ENCODE data around the gene SOS2. TPM values are rescaled to one million over a fixed set of nuclear protein-coding genes. Genes with fewer than 3 reads are reported as not detected.

The SOS2 gene
- total and polyA plus RNA-seq, 4 donors: 3.1 to 20.1 (median 9.1) TPM

GRCh38 chr14:50249136-50249775 lies 17.9 kb upstream of the SOS2 start:
- H3K9me3 ChIP-seq (ENCODE audit: control insufficient read depth in 4 of 4, low read length in 3 of 4): no peaks in the 10 kb centered on the region
- H3K4me3 ChIP-seq (ENCODE audit: low read depth in 1 of 3, low read length in 3 of 3): no peak overlapping the region
- WGBS: 91% methylated on average over 7 of the region's 7 CpGs
- H3K9ac ChIP-seq (ENCODE audit: low read depth in 1 of 2, low read length in 2 of 2): no peak overlapping the region
- no peak overlapping the region for H3K27ac ChIP-seq (ENCODE audit: low read depth in 1 of 2, low read length in 2 of 2)
- no peaks in the 10 kb centered on the region for H3K4me1 ChIP-seq (ENCODE audit: control insufficient read depth in 4 of 4, insufficient read depth in 4 of 4, low read length in 3 of 4)
- DNase-seq (ENCODE audit: low spot score): no peak
- H3K27me3 ChIP-seq (ENCODE audit: control insufficient read depth in 4 of 4, insufficient read depth in 4 of 4, low read length in 3 of 4): no peaks in the 10 kb centered on the region
- peaks cover 0 to 8% (median 4%) of the 10 kb centered on the region in 4 donors for H3K36me3 ChIP-seq (ENCODE audit: control insufficient read depth in 4 of 4, insufficient read depth in 3 of 4, low read depth in 1 of 4, low read length in 3 of 4)
- TF ChIP-seq TAF1 (conservative IDR thresholded peaks at IDR 0.05) (no peak), CTCF (IDR thresholded peaks at IDR 0.05; ENCODE audit: low read depth, low read length, missing input control) (no peak), GABPA (IDR thresholded peaks at IDR 0.05 in 1 of 2, conservative IDR thresholded peaks at IDR 0.05 in 1 of 2) (no peak), EGR1 (IDR thresholded peaks at IDR 0.05; ENCODE audit: low read depth in 2 of 2) (no peak), NR2F2 (IDR thresholded peaks at IDR 0.05) (no peak), FOXA2 (IDR thresholded peaks at IDR 0.05) (no peak), MAX (IDR thresholded peaks at IDR 0.05) (no peak), RXRA (IDR thresholded peaks at IDR 0.05) (no peak), JUND (IDR thresholded peaks at IDR 0.05) (no peak), ATF3 (IDR thresholded peaks at IDR 0.05) (no peak), HNF4A (conservative IDR thresholded peaks at IDR 0.05) (no peak), RAD21 (IDR thresholded peaks at IDR 0.05) (no peak)

- Histone ChIP-seq H3K27me3 (ENCODE audit: control insufficient read depth in 4 of 4, insufficient read depth in 4 of 4, low read length in 3 of 4) (no peaks in the 10 kb centered on the region), H3K36me3 (ENCODE audit: control insufficient read depth in 4 of 4, insufficient read depth in 3 of 4, low read depth in 1 of 4, low read length in 3 of 4) (peaks cover 0 to 8% (median 2%) of the 10 kb centered on the region in 4 donors), H3K9ac (ENCODE audit: low read depth in 1 of 2, low read length in 2 of 2) (no peak overlapping the region), H3K4me1 (ENCODE audit: control insufficient read depth in 4 of 4, insufficient read depth in 4 of 4, low read length in 3 of 4) (no peaks in the 10 kb centered on the region), H3K4me3 (ENCODE audit: low read depth in 1 of 3, low read length in 3 of 3) (no peak overlapping the region), H3K27ac (ENCODE audit: low read depth in 1 of 2, low read length in 2 of 2) (no peak overlapping the region), H3K9me3 (ENCODE audit: control insufficient read depth in 4 of 4, low read length in 3 of 4) (no peaks in the 10 kb centered on the region)
- WGBS: 74% methylated on average over 3 of the region's 3 CpGs
- TF ChIP-seq RXRA (IDR thresholded peaks at IDR 0.05) (no peak), RAD21 (IDR thresholded peaks at IDR 0.05) (no peak), FOXA2 (IDR thresholded peaks at IDR 0.05) (no peak), SP1 (IDR thresholded peaks at IDR 0.05) (no peak), REST (IDR thresholded peaks at IDR 0.05) (no peak)
- DNase-seq (ENCODE audit: low spot score): no peak
Measured at GRCh38 chr14:50247245-50247644, 15.9 kb upstream of the SOS2 start.
